Inflammatory macrophage treated with lipopolysaccharide for 1 hour (primary cell): ENCODE measurements around the gene IQGAP2.
"Not testable (repeated sequence)": the region's sequence is repeated elsewhere in the genome, so short reads cannot be mapped to it uniquely, and the experiment has no call there.

Source experiments
- DNase-seq, 2 donors: peaks; one replicate each; pipeline ENCODE4 v3.0.0-alpha.2; 2020 to 2022

IQGAP2 gene

DNA sequence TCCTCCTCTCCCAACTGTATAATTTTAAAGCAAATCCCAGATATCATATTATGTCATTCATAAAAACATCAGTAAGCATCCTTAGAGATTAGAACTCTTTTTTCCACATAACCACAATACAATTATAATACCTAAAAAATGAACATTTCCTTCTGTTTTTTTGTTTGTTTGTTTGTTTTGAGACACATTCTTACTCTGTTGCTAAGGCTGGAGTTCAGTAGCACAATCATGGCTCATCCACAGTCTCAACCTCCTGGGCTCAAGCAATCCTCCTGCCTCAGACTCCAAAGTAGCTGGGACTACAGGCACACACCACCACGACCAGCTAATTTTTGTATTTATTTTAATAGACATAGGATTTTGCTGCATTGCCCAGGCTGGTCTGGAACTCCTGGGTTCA is 320.8 kb downstream of the IQGAP2 start:
- no peak for DNase-seq

DNA sequence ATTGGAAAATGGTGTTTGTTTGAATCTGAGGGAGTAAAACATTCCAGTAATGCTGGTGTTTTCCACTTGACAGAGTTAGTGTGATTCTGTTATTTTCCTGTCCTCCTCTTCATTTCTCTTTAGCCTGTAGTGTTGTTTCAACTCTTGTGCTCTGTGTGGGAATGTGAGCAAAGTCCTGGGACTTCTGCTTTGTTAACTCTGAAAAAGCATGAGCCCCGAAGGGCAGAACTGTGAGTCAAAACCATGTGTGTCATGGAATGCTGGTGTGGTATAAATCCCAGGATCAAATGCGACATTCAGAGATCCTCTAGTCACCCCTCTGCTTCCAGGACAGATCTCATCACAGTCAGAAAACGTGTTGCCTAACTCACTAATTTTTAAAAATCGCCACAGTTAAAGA is 321.8 kb downstream of the IQGAP2 start:
- peak in 1 of 2 donors; percentile 51 for DNase-seq

DNA sequence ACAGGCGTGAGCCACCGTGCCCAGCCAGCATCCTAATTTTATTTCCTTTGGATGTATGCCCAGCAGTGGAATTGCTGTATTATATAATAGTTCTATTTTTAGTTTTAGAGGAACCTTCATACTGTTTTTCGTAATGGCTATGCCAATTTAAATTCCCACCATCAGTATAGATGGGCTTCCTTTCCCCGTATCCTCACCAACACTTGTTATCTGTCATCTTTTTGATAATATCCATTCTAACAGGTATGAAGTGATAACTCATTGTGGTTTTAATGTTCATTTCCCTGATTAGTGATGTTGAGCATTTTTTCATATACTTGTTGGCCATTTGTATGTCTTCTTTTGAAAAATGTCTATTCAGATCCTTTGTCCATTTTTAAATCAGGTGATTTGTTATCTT is 325.9 kb downstream of the IQGAP2 start:
- DNase-seq: no peak

DNA sequence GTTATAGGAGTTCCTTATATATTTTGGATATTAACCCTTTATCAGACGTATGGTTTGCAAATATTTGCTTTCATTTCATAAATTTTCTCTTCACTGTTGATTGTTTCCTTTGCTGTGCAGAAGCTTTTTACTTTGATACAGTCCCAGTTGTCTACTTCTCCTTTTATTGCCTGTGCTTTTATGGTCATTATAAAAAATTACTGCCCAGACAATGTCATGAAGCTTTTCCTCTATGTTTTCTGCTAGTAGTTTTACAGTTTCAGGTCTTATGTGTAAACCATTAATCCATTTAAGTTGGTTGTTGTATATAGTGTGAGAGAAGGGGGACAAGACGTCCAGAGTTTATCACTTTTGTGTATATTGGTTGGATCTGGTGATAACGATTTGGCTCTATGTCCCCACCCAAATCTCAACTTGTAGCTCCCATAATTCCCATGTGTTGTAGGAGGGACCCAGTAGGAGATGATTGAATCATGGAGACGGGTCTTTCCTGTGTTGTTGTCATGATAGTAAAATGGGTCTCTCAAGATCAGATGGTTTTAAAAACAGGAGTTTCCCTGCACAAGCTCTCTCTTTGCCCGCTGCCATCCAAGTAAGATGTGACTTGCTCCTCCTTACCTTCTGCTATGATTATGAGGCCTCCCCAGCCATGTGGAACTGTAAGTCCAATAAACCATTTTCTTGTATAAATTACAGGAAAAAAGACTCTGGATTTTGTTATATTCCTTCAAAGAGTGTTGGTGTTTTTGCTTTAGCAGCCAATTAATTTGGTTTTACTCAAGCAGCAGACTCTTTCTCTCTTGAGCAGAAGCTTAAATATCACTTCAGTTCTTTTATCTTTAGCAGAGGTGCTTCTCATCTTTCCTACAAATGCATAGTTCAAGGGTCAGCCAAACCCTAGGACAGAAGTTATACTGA is 326.5 kb downstream of the IQGAP2 start:
- DNase-seq: no peak

DNA sequence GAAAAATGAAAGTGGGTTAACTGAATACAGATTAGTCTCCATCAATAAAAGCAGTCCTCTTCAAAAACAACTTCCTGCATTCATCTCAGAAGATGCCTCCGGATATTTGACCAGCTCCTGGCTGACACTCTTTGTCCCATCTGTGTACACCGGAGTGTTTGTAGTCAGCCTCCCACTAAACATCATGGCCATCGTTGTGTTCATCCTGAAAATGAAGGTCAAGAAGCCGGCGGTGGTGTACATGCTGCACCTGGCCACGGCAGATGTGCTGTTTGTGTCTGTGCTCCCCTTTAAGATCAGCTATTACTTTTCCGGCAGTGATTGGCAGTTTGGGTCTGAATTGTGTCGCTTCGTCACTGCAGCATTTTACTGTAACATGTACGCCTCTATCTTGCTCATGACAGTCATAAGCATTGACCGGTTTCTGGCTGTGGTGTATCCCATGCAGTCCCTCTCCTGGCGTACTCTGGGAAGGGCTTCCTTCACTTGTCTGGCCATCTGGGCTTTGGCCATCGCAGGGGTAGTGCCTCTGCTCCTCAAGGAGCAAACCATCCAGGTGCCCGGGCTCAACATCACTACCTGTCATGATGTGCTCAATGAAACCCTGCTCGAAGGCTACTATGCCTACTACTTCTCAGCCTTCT is 329.4 kb downstream of the IQGAP2 start:
- no peak for DNase-seq

DNA sequence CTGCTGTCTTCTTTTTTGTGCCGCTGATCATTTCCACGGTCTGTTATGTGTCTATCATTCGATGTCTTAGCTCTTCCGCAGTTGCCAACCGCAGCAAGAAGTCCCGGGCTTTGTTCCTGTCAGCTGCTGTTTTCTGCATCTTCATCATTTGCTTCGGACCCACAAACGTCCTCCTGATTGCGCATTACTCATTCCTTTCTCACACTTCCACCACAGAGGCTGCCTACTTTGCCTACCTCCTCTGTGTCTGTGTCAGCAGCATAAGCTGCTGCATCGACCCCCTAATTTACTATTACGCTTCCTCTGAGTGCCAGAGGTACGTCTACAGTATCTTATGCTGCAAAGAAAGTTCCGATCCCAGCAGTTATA is 329.9 kb downstream of the IQGAP2 start:
- DNase-seq: no peak

DNA sequence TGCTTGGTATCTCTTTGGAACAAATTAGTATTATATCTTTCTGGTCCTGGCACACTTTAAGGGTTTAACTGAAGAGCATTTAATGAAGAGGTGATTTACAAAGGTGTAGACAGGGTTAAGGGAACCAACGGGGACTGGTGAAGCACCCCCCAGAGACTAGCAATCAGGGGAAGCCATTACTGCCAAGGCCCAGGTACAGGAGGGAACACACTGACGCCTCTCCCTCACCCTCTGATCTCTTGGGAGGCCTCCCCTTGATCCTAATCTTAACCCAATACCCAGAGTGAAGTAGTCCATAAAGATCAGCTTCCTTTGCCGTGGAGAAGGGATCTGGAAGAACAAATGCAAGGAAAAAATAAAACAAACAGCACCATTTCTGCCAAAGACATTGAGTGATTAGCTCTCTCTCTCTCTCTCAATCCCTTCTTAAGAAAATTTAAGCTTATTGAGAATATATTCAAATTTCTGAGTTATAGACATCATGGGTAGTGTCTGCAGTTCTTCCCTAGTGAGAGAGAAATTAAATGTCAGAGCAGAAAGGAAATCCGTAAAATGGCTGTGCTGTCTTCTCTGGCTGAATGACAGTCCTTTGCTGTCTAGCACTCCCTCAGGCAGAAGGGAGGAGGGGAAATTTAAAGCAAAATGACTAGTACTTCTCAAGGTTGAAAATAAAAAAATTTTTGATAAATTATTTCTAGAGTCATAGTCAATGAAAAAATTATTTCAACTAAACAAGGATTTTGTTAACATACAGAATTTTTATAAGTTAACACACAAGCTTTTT is 332.9 kb downstream of the IQGAP2 start:
- DNase-seq: no peak

DNA sequence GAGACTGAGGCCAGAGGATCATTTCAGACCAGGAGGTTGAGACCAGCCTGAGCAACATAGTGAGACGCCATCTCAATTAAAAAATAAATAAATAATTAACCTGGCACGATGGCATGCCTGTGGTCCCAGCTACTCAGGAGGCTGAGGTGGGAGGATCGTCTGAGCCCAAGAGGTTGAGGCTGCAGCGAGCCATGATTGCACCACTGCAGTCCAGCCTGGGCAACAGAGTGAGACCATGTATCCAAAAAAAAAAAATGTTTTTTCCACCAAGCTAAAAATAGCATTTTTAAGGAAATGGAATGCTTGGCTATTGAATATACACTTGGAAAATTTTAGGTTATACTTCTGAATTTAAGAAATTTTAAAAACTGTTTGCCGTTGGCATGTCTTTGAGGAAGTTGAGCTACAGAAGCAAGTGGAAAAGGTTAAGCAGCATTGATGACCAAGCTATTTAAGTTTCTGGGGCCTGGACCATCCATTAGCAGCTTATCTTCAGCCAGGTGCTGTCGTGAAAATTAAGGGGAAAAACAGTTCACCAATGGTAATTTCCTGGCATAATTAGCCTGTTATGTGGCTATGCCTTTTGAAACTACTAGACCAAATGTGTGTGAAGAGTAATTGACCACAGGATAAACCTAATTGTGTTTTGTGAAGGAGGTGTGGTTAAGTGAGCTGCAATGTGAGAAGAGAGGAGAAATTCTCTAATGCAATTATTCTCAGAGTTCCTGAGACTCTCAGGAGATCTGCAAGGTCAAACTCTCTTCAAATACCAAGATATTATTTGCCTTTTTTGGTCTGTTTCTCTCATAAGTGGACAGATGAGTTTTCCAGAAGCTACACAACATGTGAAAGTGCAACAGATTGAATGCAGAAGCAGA is 333.8 kb downstream of the IQGAP2 start:
- DNase-seq: no peak

DNA sequence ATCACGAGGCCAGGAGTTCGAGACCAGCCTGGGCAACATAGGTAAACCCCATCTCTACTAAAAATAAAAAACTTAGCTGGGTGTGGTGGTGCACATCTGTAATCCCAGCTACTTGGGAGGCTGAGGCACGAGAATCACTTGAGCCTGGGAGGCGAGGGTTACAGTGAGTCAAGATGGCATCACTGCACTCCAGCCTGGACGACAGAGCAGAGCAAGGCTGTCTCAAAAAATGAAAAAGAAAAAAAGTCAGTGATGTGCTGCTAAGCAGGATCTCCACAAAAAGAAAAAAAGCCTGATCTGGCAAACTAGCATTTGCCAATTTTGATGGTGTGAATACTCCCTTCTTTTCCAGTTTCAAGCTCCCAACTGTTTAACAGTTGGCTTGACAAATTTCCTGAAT is 334.8 kb downstream of the IQGAP2 start:
- no peak for DNase-seq

DNA sequence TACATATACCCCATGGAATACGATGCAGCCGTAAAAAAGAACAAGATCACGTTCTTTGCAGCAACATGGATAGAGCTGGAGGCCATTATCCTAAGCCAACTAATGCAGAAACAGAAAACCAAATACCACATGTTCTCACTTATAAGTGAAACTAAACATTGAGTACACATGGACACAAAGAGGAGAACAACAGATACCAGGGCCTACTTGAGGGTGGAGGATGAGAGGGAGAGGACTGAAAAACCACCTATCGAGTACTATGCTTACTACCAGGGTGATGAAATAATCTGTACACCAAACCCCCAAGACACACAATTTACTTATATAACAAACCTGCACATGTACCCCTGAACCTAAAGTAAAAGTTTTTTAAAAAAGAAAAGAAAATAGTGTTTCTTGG is 338.4 kb downstream of the IQGAP2 start:
- DNase-seq: not testable (repeated sequence)

DNA sequence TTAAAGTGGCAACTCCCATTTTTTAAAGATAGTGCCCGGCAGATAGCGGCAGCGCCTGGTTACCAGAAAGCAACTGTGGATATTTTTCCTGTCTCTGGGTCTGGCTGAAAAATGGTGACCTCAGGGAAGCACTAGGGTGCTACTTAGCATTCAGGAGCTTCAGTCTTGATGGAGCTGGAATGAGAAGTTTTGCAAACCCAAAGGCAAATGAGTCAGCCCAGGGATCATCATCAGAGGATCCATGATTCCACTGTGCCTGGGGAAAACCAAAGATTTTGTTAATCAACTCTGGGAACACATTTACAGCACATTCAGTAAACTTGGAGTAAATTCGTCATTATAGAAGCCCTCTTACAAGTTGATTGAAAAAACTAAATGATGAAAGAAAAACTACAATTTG is 339.5 kb downstream of the IQGAP2 start:
- no peak for DNase-seq

DNA sequence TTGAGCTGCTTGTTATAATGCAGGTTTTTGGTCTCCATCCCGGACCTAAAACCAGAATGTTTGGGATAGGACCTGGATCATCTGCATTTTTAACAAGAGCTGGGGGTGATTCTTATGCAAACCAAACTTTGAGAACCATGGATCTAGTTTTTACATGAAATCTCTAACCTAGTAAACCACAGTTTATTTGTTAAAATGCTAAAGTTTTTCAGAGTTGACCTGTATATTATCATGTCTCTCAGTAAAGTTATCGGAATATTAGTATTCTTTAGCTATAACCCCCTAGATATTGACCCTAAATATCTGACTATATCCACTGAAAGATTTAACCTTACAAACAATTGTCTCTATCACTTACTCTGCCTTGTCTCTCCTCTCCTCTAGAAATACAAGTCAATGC is 341.5 kb downstream of the IQGAP2 start:
- DNase-seq: no peak

DNA sequence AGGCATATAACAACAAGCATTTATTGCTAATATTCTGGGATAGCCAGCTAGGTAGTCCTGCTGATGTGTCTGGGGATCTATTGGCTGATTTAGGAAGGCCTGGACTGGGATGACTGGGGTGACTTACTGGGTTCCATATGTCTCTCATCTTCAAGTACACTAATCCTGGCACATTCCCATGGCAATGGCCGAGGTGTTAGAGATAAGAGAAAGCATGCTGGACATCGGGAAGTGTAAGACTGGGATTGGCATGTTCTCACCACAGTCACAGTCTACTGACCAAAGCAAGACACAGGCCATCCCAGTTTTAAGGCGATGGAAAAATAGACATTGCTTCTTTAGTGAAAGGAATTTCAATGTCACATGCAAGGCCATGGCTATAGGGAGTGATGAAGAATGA is 342.6 kb downstream of the IQGAP2 start:
- DNase-seq: no peak

DNA sequence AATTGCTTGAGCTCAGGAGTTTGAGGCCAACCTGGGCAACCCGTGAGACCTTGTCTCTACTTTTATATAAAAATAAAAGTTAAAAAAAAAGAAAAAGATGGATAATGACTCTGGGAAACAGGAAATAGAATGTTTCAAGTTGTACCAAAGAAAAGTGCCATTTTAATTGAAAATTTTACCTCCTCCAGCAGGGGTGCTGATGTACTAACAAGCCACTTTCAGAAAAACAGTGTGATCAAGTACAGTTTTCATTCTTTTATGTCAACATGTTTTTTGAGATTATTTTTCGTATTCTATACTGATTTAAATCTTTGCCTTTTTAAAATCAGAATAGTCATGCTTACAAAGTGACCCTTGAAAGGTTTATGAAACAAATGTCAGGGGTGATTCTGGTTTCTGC is 343.6 kb downstream of the IQGAP2 start:
- no peak for DNase-seq

DNA sequence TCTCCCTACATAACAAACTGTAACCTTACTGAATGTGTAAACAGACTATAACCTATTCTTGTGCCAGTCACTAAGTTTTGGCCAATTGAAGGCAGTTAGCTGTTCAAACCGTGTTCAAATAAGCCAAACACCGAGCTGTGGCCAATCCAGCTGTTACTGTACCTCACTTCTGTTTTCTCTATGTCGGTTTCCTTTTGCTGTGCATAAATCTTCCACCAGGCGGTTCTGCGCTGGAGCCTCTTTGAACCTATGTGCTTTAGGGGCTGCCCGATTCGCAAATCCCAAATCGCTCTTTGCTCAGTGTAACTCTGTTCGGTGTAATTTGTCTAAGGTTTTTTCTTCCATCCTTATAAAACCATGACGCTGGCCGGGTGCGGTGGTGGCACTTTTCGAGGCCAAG is 344.6 kb downstream of the IQGAP2 start:
- peak in 1 of 2 donors; percentile 5 for DNase-seq

DNA sequence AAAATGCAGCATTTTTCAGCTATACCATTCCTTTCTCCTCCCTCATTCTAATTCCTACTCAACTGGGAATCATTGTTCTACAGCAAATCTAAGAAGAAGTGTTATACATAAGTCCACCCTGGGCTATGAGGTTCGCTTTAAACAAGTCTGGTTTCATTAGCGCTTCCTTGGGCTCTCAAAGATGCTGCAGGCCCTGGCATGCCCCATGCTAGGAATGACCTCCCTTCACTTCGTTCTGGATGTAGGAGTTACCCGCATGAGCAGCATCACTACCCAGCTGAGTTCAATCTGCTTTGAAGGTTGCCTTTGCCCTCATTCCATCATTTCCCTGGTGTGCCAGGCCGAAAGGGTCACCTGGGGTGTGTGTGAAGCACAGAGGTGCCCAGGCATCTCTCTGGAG is 348.2 kb downstream of the IQGAP2 start:
- DNase-seq: no peak

DNA sequence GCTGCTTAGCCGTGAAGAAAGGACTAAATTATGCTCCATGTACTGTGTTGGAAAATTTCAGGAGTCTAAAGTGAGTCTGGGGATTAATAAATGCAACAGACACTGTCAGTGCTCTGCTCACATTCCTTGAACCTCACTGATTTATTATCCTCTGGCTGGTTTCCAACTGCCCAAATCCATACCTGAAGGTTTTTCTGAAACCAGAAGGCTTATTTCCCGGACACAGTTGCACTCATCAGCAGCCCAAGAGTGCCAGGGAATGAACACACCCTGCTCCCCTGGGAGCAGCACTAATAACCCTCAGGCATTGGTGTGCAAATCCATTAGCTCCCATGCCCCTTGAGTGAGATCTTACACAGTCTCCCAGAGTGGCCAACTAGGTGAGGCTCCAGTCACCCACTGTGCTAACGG is 351.6 kb downstream of the IQGAP2 start:
- DNase-seq: no peak

DNA sequence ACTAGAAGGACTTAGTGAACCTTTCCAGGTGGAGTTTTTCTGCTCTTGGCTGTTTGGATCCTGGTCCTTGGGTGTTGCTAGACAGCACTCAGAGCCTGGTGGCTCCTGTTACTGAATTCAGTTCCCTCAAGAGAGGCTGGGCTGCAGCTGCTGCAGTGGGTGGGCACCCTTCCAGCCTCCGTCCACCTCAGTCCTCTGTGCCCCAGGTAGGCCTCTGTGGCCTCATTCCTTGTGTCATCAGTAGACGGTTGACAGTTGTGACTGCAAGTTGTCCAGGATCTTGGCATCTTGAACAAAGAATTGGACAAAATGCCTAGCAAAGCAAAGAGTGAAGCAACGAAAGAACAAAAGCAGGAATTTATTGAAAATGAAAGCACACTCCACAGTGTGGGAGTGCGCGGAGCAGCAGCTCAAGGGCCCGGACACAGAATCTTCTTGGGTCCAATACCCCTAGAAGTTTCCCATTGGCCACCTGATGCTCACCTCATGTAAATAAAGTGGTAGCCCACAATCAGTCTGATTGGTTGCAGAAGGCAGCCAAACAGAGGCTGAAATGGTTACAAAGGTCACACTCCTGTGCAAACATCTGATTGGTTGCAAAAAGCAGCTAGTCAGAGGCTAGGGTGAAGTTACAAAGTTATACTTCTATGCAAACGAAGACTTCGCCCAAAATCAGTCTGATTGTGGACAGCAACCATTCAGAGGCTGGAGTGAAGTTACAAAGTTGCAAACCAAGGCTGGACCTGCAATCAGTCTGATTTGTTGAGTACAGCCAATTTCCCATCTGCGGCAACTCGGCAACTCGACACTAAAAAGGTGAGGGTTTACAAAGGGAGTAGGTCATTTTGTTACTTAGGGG is 352.9 kb downstream of the IQGAP2 start:
- no peak for DNase-seq

DNA sequence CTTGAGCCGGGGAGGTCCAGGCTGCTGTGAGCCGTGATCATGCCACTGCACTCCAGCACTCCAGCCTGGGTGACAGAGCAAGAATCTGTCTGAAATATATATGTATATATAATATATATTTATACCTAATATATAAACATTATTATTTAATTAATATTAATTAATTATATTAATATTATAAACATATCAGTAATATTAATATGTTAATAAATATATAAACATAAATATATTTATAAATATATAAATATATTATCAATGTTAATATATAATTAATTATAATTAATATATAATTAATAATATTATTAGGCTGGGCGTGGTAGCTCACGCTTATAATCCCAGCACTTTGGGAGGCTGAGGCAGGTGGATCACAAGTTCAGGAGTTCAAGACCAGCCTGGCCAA is 354.0 kb downstream of the IQGAP2 start:
- no peak for DNase-seq
